Skeletal muscle satellite cell (primary cell): Measurements from ENCODE around the gene TCF7.
A peak's percentile ranks its signal among the peaks of the same experiment; 100 is the strongest.

Experiments used
- H3K27me3 ChIP-seq: 2 replicates; pipeline ENCODE4 v1.7.0; 2013; ENCODE audit warnings: low read length; ENCODE audit not compliant: control insufficient read depth, insufficient read depth
- H3K36me3 ChIP-seq: 2 replicates; pipeline ENCODE4 v1.7.0; 2013; ENCODE audit warnings: mild to moderate bottlenecking, control low read depth, low read length; ENCODE audit not compliant: insufficient read depth
- H3K4me1 ChIP-seq: 2 replicates; pipeline ENCODE4 v1.7.0; 2013; ENCODE audit warnings: low read length; ENCODE audit not compliant: control insufficient read depth, insufficient read depth
- H3K4me2 ChIP-seq: 2 replicates; pipeline ENCODE4 v1.7.0; 2013; ENCODE audit warnings: mild to moderate bottlenecking, low read length
- H3K4me3 ChIP-seq: 2 replicates; pipeline ENCODE4 v1.7.0; 2013; ENCODE audit warnings: low read length
- H3K9ac ChIP-seq: 2 replicates; pipeline ENCODE4 v1.7.0; 2013; ENCODE audit warnings: mild to moderate bottlenecking, low read depth, low read length, moderate library complexity
- H3K9me3 ChIP-seq: replicated peaks from 2 replicates; pipeline ENCODE4 v1.7.0; 2013; ENCODE audit warnings: mild to moderate bottlenecking, control low read depth, low read length

TCF7 gene

DNA sequence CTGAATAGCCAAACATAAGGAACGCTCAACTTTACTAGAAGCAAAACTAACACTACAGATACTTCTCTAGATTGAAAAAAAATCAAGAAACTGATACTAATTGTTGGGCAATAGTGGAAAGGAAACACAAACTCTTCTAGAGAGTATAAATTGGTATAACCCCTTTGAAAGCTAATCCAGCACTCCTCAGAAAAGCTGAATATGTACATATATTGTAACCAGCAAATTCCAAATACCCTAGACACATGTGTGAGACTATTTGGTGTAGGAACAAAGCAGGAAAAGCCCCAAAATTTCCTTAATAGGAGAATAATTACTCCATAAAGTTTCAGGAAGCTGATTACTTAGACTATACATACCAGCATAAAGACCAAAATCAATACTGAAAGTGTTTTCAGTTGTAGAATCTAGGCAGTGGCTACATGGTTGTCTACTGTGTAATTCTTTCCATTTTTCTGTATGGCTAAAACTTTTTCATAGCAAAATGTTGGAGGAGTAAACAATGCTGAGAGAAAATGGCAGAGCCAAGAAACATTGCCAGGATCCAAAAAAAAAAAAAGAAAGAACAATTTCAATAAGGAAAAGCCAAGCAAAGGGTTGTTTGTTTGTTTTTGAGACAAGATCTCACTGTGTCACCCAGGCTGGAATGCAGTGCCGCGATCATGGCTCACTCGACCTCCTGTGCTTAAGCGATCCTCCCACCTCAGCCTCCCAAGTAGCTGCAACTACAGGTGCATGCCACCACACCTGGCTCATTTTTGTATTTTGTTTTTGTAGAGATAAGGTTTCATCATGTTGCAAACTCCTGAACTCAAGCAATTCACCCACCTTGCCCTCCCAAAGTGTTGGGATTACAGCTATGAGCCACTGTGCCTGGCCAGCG lies 47.3 kb downstream of the TCF7 start:
- Histone ChIP-seq H3K9me3 (no peaks in the 10 kb centered on the region), H3K4me3 (no peak overlapping the region)

DNA sequence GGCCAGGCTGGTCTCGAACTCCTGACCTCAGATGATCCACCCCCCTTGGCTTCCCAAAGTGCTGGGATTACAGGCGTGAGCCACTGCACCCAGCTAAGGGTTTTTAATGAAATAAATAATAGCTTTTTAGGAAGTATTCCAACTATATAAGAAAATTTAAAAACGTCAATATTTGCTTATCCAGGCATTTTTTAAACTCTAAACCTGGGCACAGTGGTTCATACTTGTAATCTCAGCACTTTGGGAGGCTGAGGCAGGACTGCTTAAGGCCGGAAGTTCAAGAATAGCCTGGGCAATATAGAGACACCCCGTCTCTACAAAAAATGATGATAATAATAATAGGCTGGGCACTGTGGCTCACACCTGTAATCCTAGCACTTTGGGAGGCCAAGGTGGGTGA lies 48.1 kb downstream of the TCF7 start:
- Histone ChIP-seq H3K27me3 (no peaks in the 10 kb centered on the region), H3K9me3 (no peaks in the 10 kb centered on the region), H3K36me3 (peaks cover 82% of the 10 kb centered on the region), H3K4me1 (no peaks in the 10 kb centered on the region), H3K4me3 (no peak overlapping the region), H3K4me2 (no peak overlapping the region), H3K9ac (no peak overlapping the region)

More for the DNA sequence above, 47.3 kb downstream of the TCF7 start:
- H3K9ac ChIP-seq = no peak overlapping the region
- H3K4me1 ChIP-seq = no peaks in the 10 kb centered on the region
- peaks cover 83% of the 10 kb centered on the region for H3K36me3 ChIP-seq
- no peak overlapping the region for H3K4me2 ChIP-seq
- no peaks in the 10 kb centered on the region for H3K27me3 ChIP-seq

DNA sequence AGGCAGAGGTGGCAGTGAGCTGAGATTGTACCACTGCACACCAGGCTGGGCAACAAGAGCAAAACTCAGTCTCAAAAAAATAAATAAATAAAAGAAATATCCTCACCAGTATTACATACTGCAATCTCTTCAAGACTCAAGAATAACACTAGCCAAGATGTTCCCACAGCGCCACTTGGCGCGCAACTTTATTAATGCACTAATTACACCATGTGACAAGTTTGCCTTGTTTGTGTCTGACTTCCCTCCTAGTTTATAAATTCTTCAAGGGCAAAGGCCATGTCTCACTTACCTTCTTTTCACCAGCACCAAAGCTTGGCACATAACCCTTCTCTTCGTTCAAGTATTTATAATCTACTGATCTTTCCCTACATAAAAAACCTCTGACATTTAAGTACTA lies 57.5 kb downstream of the TCF7 start:
- no peaks in the 10 kb centered on the region for H3K27me3 ChIP-seq
- H3K4me1 ChIP-seq = peaks cover 12% of the 10 kb centered on the region
- no peak overlapping the region for H3K9ac ChIP-seq
- H3K4me2 ChIP-seq = no peak overlapping the region
- no peak overlapping the region for H3K4me3 ChIP-seq
- no peaks in the 10 kb centered on the region for H3K9me3 ChIP-seq
- peaks cover 52% of the 10 kb centered on the region for H3K36me3 ChIP-seq

DNA sequence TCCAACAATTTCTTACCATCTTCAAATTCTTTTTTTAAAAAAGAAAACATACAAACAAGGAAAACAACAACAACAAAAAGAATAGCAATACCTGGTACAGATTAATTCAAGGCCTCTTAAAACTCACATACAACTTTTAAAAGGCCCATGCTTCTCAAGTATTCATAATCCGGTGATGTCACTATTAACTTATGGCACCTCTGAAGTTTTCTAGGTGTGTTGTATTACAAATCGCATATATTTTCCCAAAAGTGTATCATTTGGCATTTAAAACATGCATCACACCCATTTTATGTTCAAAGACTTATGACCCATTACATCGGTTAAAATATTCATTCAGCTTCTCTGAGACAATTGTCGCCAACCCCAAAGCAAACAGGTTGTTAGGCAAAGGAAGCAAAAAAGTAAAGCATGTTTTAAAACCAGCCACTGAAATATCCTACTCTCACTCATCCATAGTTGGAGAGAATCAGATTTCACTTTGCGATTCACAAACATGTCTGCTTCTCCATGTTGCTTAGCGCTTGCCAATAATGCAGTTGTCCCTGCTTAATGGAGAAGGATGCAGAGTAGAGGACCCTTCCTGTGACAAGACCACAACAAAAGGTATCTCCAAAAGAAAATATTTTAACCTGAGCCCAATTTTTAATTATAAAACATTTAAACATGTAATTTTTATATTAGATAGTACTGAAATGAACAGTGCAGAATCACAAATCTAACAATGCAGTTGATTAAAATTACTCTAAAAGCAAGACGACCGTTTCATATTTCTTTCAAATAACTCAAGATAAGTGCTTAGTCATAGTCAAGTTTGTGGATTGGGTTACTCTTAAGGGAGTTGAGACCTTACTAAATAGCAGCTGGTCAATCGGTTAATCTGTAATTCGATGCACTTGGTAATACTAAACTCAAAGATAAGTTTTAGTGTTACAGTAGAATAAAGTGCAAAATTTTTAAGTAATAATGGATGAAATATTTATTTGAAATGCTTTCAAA lies 60.7 kb downstream of the TCF7 start:
- Histone ChIP-seq H3K4me3 (peak overlapping the region; percentile 100), H3K4me1 (peaks cover 19% of the 10 kb centered on the region), H3K27me3 (no peaks in the 10 kb centered on the region), H3K4me2 (peak overlapping the region; percentile 96), H3K9ac (peak overlapping the region; percentile 100), H3K36me3 (peaks cover 29% of the 10 kb centered on the region), H3K9me3 (no peaks in the 10 kb centered on the region)

DNA sequence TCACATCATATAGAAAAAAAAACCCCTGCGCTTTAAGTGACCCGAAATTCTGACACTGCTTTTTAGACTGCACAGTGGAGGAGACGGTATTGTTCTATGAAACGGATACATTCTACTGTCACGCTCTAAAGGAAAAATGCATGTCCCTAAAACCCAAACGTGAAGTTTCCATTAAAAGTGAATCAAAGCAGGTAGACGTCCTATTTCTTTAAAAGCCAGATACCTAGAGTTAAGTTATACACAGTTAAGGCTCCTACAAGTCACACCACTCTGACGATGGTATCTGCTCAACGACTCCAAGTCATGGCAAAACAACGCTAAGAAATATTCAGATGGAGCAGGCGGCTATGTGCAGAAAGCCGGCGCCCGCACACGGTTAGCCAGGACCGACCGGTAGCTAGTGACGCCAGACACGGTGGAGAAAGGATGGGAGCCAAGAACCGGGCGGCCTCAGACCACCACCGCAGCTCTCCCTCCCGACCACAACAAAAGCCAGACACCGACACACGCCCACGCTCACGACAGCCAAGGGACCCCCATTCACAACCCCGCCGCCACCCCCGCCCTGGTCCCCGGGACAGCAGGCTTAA lies 61.5 kb downstream of the TCF7 start:
- H3K4me2 ChIP-seq = peak overlapping the region; percentile 96
- peaks cover 20% of the 10 kb centered on the region for H3K36me3 ChIP-seq
- H3K4me3 ChIP-seq = peak overlapping the region; percentile 100
- H3K27me3 ChIP-seq = no peaks in the 10 kb centered on the region
- peaks cover 19% of the 10 kb centered on the region for H3K4me1 ChIP-seq
- no peaks in the 10 kb centered on the region for H3K9me3 ChIP-seq
- peak overlapping the region; percentile 100 for H3K9ac ChIP-seq

DNA sequence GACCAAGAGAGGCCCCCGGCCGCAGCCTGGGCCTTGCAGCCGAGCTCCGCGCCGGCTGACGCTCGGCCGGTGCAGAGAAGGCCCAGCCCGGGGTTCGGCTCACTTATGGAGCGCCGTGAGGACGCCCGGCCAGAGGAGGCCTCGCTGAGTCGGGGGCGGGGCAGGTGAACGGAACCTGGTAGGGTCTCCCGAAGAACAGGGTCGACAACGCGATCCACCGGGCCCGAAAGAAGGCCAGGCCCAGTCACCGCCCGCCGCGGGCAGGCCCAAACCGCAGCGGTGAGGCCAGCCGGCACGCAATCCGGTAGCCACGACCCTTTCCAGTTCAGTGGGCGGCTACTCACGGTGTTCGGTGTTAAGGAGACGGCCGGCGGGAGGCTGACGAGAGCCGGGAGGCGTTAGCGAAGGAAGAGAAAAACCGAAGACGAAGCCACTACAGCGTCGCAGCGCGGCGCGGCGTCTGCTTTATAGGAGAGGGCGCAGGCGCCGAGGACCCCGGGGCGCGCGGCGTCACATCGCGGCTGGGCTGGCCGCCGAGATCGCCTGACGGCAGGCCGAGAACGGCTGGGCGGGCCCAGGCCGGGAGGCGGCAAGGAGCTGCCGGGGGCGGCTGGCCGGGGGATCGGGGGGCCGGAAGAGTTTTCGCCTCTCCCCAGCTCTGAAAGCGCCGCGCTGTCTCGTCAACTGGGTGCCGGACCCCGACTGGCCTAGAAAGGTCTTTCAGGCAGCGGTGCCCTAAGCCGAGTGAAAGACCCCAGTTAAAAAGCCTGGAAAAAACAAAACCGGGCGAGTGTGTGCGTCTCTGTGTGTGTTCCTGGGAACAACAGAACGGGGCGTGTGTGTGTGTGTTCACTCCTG lies 62.3 kb downstream of the TCF7 start, which contains the start of gene SKP1:
Gene SKP1, minus strand, starts transcription at position 440 of the 858 bp plus-strand sequence. CDS start 2,928 bp downstream, outside the sequence.
- peaks cover 19% of the 10 kb centered on the region for H3K4me1 ChIP-seq
- peak within 1 kb of the TSS; percentile 96 for H3K4me2 ChIP-seq
- peak within 1 kb of the TSS; percentile 100 for H3K9ac ChIP-seq
- peak within 1 kb of the TSS; percentile 100 for H3K4me3 ChIP-seq
- H3K36me3 ChIP-seq = peaks cover 14% of the 10 kb centered on the region
- H3K27me3 ChIP-seq = no peaks in the 10 kb centered on the region
- H3K9me3 ChIP-seq = no peaks in the 10 kb centered on the region

DNA sequence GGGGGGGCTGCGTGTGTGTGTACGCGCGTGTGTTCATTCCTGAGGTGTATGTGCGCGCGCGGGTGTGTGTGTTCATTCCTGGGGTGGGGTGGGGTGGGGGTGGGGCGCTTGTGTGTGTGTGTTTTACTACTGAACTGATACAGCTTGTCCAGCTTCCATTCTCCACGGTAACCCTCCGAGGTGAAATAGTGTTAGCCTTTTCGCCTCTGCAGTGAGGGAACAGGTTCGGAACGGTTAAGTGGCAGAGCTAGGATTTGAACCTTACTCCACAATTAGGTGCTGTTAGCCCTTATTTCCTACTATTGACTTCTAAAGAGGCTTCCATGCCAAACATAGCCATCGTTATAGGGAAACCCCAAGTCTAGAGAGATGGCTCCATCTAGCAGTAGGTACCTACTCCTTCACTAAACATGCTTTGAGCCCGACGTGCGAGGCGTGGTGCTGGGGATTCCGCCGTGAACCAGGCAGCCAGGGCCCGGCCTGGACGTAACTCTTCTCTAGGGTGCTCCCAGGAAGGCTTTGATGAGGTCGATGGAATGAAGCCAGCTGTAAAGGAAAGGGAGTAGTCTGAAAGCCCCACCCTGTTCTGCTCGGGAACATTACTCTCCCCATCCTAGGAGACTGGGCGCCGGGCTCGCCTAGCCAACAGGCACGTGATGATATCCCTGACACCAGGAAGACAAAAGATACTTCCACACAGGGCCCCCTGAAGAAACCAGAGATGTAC lies 63.1 kb downstream of the TCF7 start:
- Histone ChIP-seq H3K4me3 (peak overlapping the region; percentile 100), H3K4me2 (peak overlapping the region; percentile 96), H3K9me3 (no peaks in the 10 kb centered on the region), H3K9ac (peak overlapping the region; percentile 100), H3K4me1 (peaks cover 19% of the 10 kb centered on the region), H3K27me3 (no peaks in the 10 kb centered on the region), H3K36me3 (peaks cover 6% of the 10 kb centered on the region)

DNA sequence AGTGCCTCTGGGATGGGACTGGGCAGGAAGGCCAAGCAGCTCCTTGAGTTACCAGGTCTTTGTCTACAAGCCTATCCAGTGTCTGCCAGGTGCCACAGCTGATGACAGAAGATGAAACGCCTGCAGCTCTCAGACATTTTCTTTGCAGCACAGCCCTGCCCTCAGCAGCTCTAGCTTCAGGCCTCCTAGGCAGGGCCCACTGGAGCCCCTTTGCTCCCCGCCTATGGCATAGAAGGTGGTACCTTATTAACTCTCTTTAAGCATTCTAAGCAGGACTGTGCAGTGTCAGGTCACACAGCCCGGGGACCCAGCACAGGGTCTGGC lies 63.6 kb downstream of the TCF7 start:
- Histone ChIP-seq H3K27me3 (no peaks in the 10 kb centered on the region), H3K9me3 (no peaks in the 10 kb centered on the region), H3K9ac (peak overlapping the region; percentile 100), H3K4me2 (peak overlapping the region; percentile 96), H3K4me3 (peak overlapping the region; percentile 100), H3K36me3 (peaks cover 5% of the 10 kb centered on the region), H3K4me1 (peaks cover 19% of the 10 kb centered on the region)

DNA sequence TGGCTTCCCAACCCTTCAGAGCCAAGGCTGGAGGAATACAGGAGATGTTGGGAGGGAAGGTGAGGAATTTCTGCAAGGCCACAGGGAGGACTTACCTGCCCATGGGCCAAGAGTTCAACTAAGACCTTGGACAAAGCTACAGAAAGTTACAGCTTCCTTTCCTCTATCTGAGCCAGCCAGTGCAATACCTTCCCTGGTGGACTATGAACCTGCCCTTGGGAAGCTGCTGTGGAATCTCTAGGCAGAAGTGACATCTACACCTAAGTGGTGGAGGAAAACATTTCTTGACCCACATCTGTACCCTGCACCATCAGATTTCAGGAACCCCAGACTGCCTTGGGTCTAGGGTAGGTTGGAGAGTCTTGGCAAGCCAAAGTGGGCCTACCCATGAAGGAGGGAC lies 69.0 kb downstream of the TCF7 start:
- no peak overlapping the region for H3K4me3 ChIP-seq
- no peaks in the 10 kb centered on the region for H3K27me3 ChIP-seq
- no peak overlapping the region for H3K4me2 ChIP-seq
- H3K9me3 ChIP-seq = no peaks in the 10 kb centered on the region
- H3K4me1 ChIP-seq = no peaks in the 10 kb centered on the region
- no peak overlapping the region for H3K9ac ChIP-seq
- no peaks in the 10 kb centered on the region for H3K36me3 ChIP-seq
